Muscle layer of colon (tissue), 2 donors: ENCODE results near the gene TFF2.

Experiments used
- H3K27ac ChIP-seq: one replicate; pipeline ENCODE4 v1.7.0; 2013; ENCODE audit warnings: low read depth, mild to moderate bottlenecking, low read length, moderate library complexity
- H3K27me3 ChIP-seq, 2 donors: one replicate each; pipeline ENCODE4 v1.7.0; 2013; ENCODE audit warnings: low read length in 2 of 2, mild to moderate bottlenecking in 2 of 2; ENCODE audit not compliant: insufficient read depth in 2 of 2, control insufficient read depth in 1 of 2
- H3K36me3 ChIP-seq: one replicate; pipeline ENCODE4 v1.7.0; 2013; ENCODE audit warnings: mild to moderate bottlenecking, low read length; ENCODE audit not compliant: insufficient read depth
- H3K4me1 ChIP-seq: one replicate; pipeline ENCODE4 v1.7.0; 2013; ENCODE audit warnings: mild to moderate bottlenecking, low read length; ENCODE audit not compliant: insufficient read depth
- H3K4me3 ChIP-seq, 2 donors: one replicate each; pipeline ENCODE4 v1.7.0; 2013; ENCODE audit warnings: low read length in 2 of 2, low read depth in 1 of 2, mild to moderate bottlenecking in 1 of 2, moderate library complexity in 1 of 2
- H3K9ac ChIP-seq: one replicate; pipeline ENCODE4 v1.7.0; 2013; ENCODE audit warnings: low read length
- H3K9me3 ChIP-seq: one replicate; pipeline ENCODE4 v1.7.0; 2013; ENCODE audit warnings: mild to moderate bottlenecking, low read length
- donor health status: abdominal sarcoma.
- donor health status: Adenocarcinoma of cecum.

The TFF2 gene

DNA sequence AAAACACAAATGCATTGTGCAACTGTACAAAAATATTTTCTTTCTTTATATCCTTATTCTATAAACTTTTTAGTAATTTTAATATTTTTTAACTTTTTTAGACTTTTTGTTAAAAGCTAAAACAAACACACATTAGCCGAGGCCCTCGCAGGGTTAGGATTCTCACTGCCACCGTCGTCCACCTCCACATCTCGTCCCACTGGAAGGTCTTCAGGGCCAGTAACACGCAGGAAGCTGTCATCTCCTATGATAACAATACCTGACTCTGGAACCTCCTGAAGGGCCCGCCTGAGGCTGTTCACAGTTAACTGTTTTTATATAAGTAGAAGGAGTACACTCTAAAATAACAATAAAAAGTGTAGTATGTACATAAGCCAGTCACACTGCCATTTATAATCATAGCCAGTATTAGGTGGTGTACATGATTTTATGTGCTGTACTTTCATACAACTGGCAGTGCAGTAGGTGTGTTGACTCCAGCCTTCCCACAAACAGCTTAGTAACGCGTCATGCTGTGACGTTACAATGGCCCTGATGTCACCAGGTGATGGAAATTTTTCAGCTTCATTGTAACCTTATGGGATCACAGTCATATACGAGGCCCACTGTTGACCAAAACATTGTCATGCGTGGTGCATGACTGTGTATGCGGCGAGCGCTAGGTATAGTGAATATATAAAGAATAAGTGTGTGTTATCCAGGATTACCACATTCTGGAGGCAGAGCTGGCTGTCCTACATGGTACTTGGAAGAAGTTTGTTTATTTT is 8.8 kb downstream of the TFF2 start:
- Histone ChIP-seq H3K4me3 (no peak overlapping the region), H3K9me3 (no peaks in the 10 kb centered on the region), H3K36me3 (no peaks in the 10 kb centered on the region), H3K27me3 (no peaks in the 10 kb centered on the region), H3K27ac (no peak overlapping the region), H3K9ac (no peak overlapping the region), H3K4me1 (no peaks in the 10 kb centered on the region)

DNA sequence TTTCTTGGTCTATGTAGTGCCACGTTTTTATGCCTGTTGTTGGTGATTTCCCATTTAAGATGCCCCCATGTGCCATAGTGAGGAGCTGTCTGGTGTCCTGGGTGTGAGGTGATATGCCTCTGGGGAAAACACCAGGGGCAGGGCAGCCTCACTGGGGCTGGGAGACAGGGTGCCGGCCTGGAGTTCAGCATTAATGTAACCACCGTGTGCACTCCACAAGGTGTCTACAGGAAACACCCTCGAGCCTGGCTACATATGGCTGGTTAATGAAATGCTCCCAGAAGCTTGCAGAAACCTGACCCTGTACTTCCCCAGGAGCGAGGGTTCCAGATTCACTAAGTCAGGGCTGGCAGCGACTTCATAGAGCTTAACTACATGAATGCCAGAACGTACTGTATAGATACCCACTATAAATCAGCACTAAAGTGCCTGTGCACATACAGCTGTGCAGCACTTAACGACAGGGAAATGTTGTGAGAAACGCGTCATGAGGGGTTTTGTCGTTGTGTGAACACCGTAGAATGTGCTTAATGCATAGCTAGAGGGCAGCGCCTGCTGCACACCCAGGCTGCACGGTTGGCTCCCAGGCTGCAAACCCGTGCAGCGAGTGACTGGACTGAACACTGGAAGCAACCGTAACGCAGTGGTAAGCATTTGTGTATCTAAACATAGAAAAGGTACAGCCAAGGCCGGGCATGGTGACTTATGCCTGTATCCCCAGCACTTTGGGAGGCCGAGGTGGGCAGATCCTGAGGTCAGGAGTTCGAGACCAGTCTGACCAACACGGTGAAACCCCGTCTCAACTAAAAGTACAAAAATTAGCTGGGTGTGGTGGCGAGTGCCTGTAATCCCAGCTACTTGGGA is 10.4 kb downstream of the TFF2 start:
- Histone ChIP-seq H3K27ac (no peak overlapping the region), H3K9me3 (no peaks in the 10 kb centered on the region), H3K36me3 (no peaks in the 10 kb centered on the region), H3K27me3 (no peaks in the 10 kb centered on the region), H3K4me1 (no peaks in the 10 kb centered on the region), H3K9ac (no peak overlapping the region), H3K4me3 (no peak overlapping the region)

GRCh38 chr21:42338729-42339715 is 11.8 kb downstream of the TFF2 start:
- Histone ChIP-seq H3K36me3 (no peaks in the 10 kb centered on the region), H3K27me3 (peaks cover 4 to 8% of the 10 kb centered on the region in 2 donors), H3K9me3 (no peaks in the 10 kb centered on the region), H3K4me3 (no peak overlapping the region), H3K9ac (no peak overlapping the region), H3K4me1 (no peaks in the 10 kb centered on the region), H3K27ac (no peak overlapping the region)

- no peaks in the 10 kb centered on the region for H3K4me1 ChIP-seq
- H3K9ac ChIP-seq = no peak overlapping the region
- H3K27me3 ChIP-seq = peaks cover 5 to 8% of the 10 kb centered on the region in 2 donors
- H3K9me3 ChIP-seq = no peaks in the 10 kb centered on the region
- no peak overlapping the region for H3K27ac ChIP-seq
- H3K36me3 ChIP-seq = no peaks in the 10 kb centered on the region
- no peak overlapping the region for H3K4me3 ChIP-seq
Observed at GRCh38 chr21:42337830-42338728, 12.7 kb downstream of the TFF2 start.

- Histone ChIP-seq H3K36me3 (no peaks in the 10 kb centered on the region), H3K27me3 (peaks cover 5 to 8% of the 10 kb centered on the region in 2 donors), H3K4me3 (no peak overlapping the region), H3K9ac (no peak overlapping the region), H3K27ac (no peak overlapping the region), H3K9me3 (no peaks in the 10 kb centered on the region), H3K4me1 (no peaks in the 10 kb centered on the region)
Observed at GRCh38 chr21:42337276-42337675, 13.5 kb downstream of the TFF2 start.

DNA sequence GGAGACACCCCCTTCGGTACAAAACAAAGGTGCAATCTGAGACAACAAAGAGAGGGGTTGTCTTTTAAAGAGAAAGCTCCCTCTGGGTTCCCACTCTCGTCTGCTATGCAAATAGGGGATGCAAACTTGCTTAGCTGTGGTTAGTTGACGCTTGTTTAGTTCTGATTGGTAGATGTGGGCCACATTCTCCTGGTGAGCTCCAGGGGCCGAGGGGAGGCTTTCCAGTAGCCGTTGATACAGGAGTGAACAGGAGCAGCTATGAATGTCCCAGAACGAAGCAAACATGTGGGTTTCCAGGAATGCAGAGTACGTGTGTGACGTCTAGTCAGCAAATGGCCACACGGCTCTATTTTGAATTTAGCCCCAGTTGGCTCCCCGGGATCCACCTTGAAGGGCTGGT is 14.7 kb downstream of the TFF2 start:
- H3K36me3 ChIP-seq = no peaks in the 10 kb centered on the region
- H3K4me3 ChIP-seq = no peak overlapping the region
- H3K27me3 ChIP-seq = peaks cover 5 to 8% of the 10 kb centered on the region in 2 donors
- H3K9me3 ChIP-seq = no peaks in the 10 kb centered on the region
- no peak overlapping the region for H3K27ac ChIP-seq
- no peaks in the 10 kb centered on the region for H3K4me1 ChIP-seq
- no peak overlapping the region for H3K9ac ChIP-seq

- Histone ChIP-seq H3K27ac (no peak overlapping the region), H3K9me3 (no peaks in the 10 kb centered on the region), H3K4me3 (no peak overlapping the region), H3K27me3 (peaks cover 5 to 8% of the 10 kb centered on the region in 2 donors), H3K4me1 (no peaks in the 10 kb centered on the region), H3K36me3 (no peaks in the 10 kb centered on the region), H3K9ac (no peak overlapping the region)
Observed at GRCh38 chr21:42332557-42333317, 18.1 kb downstream of the TFF2 start.

- H3K36me3 ChIP-seq = no peaks in the 10 kb centered on the region
- H3K4me1 ChIP-seq = no peaks in the 10 kb centered on the region
- no peaks in the 10 kb centered on the region for H3K9me3 ChIP-seq
- H3K4me3 ChIP-seq = no peak overlapping the region
- H3K27me3 ChIP-seq = peaks cover 5 to 8% of the 10 kb centered on the region in 2 donors
- H3K9ac ChIP-seq = no peak overlapping the region
- no peak overlapping the region for H3K27ac ChIP-seq
Observed at GRCh38 chr21:42331660-42332059, 19.1 kb downstream of the TFF2 start.

- Histone ChIP-seq H3K9ac (no peak overlapping the region), H3K4me1 (no peaks in the 10 kb centered on the region), H3K27me3 (peaks cover 5 to 8% of the 10 kb centered on the region in 2 donors), H3K27ac (no peak overlapping the region), H3K9me3 (peaks cover 1% of the 10 kb centered on the region), H3K4me3 (no peak overlapping the region), H3K36me3 (no peaks in the 10 kb centered on the region)
Observed at GRCh38 chr21:42330380-42331371, 20.1 kb downstream of the TFF2 start.
